ENCODE measurements around the gene CTNNA2. TPM values are rescaled to one million over a fixed set of nuclear protein-coding genes. Genes with fewer than 3 reads are reported as not detected.

Gene CTNNA2
- total and polyA plus RNA-seq, 9 of the 15 experiments (the other 6 are each of a cell fraction or from before 2014, with no cell fraction given) = 0.03 to 0.40 (median 0.15) TPM

DNA sequence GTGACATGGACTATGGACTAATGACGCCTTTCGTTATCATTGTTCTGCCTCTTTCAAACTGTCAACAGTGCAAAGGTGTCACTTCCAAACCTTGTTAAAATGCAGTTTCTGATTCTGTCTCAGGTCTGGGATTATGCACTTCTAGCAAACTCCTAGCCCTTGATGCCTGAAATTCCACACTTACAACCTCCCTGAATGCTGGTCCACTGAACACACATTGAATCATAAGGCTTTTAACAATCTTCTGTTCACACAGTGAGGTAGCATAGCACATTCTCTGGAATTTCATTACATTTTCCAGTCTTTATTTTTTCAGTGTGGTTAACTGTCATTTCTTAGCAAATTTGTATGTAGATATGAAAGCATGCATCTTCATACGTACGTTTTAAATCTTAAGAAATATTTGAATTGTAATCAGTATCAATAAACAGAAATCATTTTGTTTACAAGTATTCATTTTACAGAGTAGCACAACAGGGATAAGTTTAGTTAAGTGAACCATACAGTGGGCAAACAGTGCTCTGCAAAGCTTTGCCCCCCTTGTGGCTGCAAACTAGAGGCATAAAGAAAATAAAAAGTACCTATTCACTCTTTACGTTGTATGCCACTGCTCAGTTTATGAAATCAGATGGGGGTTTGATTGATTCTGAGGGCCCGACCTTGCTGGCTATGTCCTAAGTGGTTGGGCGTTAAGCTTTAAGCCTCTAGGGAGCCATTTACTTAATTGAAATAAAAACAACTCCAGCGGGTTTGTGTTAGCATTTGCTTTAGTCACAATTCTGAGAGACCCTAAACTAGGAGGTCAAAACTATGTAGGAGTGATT is 540.9 kb downstream of the CTNNA2 start:
- 2% methylated on average over 8 of the region's 8 CpGs for WGBS (ENCODE audit: insufficient coverage, low coverage, missing lambda C conversion rate)
- Histone ChIP-seq H3K27me3 (ENCODE audit: control insufficient read depth in 2 of 2, insufficient read depth in 2 of 2, low read length in 2 of 2) (peaks cover 0 to 3% of the 10 kb centered on the region in 2 experiments; a peak in 1 of 5 replicates), H3K9me1 (ENCODE audit: control insufficient read depth, insufficient read depth, low read length) (no peaks in the 10 kb centered on the region), H3K79me2 (ENCODE audit: control insufficient read depth, insufficient read depth, low read length) (no peaks in the 10 kb centered on the region), H3K27ac (ENCODE audit: extremely low read depth, low read depth, low read length) (no peak overlapping the region), H4K20me1 (replicated peaks; ENCODE audit: control insufficient read depth, insufficient read depth, low read length) (no peaks in the 10 kb centered on the region), H3K36me3 (ENCODE audit: control insufficient read depth, insufficient read depth, low read length) (no peaks in the 10 kb centered on the region), H3K9ac (ENCODE audit: insufficient read depth in 1 of 2, low read depth in 2 of 2, low read length in 2 of 2) (no peak overlapping the region), H3K4me1 (replicated peaks in 1 of 2; ENCODE audit: control insufficient read depth in 2 of 2, insufficient read depth in 2 of 2, low read length in 2 of 2) (no peaks in the 10 kb centered on the region), H3K9me3 (replicated peaks; ENCODE audit: control insufficient read depth, insufficient read depth, low read depth, low read length) (no peaks in the 10 kb centered on the region), H3K4me2 (ENCODE audit: insufficient read depth, low read length) (no peak overlapping the region), H2AFZ (ENCODE audit: low read depth, low read length) (no peak overlapping the region), H3K4me3 (no peak overlapping the region)
- intact Hi-C loops (cut with micrococcal nuclease) = no loop called here
- CTCF ChIA-PET (ENCODE audit: low intra/inter-chr PET ratio) = no interaction called here
- DNase-seq (ENCODE audit: extremely low read depth in 1 of 4, low spot score in 3 of 4) = no peak
- no peak for ATAC-seq
- in situ Hi-C loops (cut with MboI) = no loop called here
- POLR2A ChIA-PET = no interaction called here
- FAIRE-seq = no peak
- no TSS peak for BruUV-seq (replicated peaks)
- TF ChIP-seq MEF2D (tag; conservative IDR thresholded peaks at IDR 0.05; ENCODE audit: low read depth) = no peak
- TF ChIP-seq EP300 (IDR thresholded peaks at IDR 0.05; ENCODE audit: low read length) = no peak
- TF ChIP-seq ZNF274 (IDR thresholded peaks at IDR 0.05; ENCODE audit: borderline replicate concordance, low read depth, low read length) = no peak
- no peak for TF ChIP-seq SNIP1 (IDR thresholded peaks at IDR 0.05; ENCODE audit: low read depth)
- TF ChIP-seq MIER1 (IDR thresholded peaks at IDR 0.05; ENCODE audit: low read depth) = no peak
- TF ChIP-seq, protein P1, sequence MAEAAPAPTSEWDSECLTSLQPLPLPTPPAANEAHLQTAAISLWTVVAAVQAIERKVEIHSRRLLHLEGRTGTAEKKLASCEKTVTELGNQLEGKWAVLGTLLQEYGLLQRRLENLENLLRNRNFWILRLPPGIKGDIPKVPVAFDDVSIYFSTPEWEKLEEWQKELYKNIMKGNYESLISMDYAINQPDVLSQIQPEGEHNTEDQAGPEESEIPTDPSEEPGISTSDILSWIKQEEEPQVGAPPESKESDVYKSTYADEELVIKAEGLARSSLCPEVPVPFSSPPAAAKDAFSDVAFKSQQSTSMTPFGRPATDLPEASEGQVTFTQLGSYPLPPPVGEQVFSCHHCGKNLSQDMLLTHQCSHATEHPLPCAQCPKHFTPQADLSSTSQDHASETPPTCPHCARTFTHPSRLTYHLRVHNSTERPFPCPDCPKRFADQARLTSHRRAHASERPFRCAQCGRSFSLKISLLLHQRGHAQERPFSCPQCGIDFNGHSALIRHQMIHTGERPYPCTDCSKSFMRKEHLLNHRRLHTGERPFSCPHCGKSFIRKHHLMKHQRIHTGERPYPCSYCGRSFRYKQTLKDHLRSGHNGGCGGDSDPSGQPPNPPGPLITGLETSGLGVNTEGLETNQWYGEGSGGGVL (CRISPR knock-in tag; IDR thresholded peaks at IDR 0.05) = no peak
- no peak for TF ChIP-seq RBM14 (IDR thresholded peaks at IDR 0.05; ENCODE audit: borderline replicate concordance, insufficient read depth, low read depth, low read length)
- no peak for TF ChIP-seq SMAD2 (IDR thresholded peaks at IDR 0.05; ENCODE audit: low read depth, low read length)
- TF ChIP-seq HCFC1 (IDR thresholded peaks at IDR 0.05; ENCODE audit: low read depth, low read length) = no peak
- TF ChIP-seq SIRT6 (IDR thresholded peaks at IDR 0.05; ENCODE audit: low read depth, low read length) = no peak
- TF ChIP-seq DIDO1 (tag; IDR thresholded peaks at IDR 0.05; ENCODE audit: low read depth) = no peak
- TF ChIP-seq ZNF184 (CRISPR knock-in tag; IDR thresholded peaks at IDR 0.05) = no peak
- TF ChIP-seq PYGO2 (tag; IDR thresholded peaks at IDR 0.05) = no peak
- TF ChIP-seq ZNF717 (CRISPR knock-in tag; IDR thresholded peaks at IDR 0.05) = no peak
- no peak for TF ChIP-seq BDP1 (IDR thresholded peaks at IDR 0.05; ENCODE audit: insufficient read depth, insufficient read length)
- TF ChIP-seq, protein P2, sequence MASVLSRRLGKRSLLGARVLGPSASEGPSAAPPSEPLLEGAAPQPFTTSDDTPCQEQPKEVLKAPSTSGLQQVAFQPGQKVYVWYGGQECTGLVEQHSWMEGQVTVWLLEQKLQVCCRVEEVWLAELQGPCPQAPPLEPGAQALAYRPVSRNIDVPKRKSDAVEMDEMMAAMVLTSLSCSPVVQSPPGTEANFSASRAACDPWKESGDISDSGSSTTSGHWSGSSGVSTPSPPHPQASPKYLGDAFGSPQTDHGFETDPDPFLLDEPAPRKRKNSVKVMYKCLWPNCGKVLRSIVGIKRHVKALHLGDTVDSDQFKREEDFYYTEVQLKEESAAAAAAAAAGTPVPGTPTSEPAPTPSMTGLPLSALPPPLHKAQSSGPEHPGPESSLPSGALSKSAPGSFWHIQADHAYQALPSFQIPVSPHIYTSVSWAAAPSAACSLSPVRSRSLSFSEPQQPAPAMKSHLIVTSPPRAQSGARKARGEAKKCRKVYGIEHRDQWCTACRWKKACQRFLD (CRISPR knock-in tag; IDR thresholded peaks at IDR 0.05) = no peak
- no peak for TF ChIP-seq ZNF408 (CRISPR knock-in tag; IDR thresholded peaks at IDR 0.05; ENCODE audit: low read depth)
- TF ChIP-seq NR4A1 (CRISPR knock-in tag; IDR thresholded peaks at IDR 0.05) = no peak
- TF ChIP-seq NR4A1 (tag; IDR thresholded peaks at IDR 0.05) = no peak

Data from K562 (cell line).